GM19467 (cell line): Measurements from ENCODE around the gene KLK10.

Experiments
- ATAC-seq: cut with Tn5 transposase; IDR thresholded peaks from one replicate; pipeline ENCODE4 v1.9.1; 2021; ENCODE audit warnings: mild to moderate bottlenecking, moderate library complexity; ENCODE audit not compliant: unreplicated experiment

KLK10 gene, protein sequence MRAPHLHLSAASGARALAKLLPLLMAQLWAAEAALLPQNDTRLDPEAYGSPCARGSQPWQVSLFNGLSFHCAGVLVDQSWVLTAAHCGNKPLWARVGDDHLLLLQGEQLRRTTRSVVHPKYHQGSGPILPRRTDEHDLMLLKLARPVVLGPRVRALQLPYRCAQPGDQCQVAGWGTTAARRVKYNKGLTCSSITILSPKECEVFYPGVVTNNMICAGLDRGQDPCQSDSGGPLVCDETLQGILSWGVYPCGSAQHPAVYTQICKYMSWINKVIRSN

DNA sequence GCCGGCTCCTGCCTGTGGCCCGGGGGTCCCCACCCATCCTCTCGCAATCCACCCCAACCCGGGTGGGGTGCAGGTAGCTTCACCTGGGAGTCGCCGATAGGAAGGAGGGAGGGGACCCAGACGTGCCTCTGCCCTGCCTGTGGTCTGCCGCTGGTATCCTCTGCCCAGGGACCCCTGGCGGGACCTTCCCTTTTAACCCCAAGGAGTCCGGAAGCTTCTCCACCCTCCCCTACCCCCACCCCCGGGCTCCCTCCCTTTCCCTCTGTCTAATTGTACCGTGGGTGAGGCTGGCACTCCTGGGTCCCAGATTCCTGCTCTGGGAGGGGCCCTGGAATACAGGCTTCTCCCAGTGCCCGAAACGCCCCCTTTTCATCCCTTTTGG lies at the start of gene KLK10:
Gene KLK10, minus strand, starts transcription at position 166 of the 382 bp plus-strand sequence. CDS start 579 bp downstream, outside the sequence.
- ATAC-seq, result no peak

DNA sequence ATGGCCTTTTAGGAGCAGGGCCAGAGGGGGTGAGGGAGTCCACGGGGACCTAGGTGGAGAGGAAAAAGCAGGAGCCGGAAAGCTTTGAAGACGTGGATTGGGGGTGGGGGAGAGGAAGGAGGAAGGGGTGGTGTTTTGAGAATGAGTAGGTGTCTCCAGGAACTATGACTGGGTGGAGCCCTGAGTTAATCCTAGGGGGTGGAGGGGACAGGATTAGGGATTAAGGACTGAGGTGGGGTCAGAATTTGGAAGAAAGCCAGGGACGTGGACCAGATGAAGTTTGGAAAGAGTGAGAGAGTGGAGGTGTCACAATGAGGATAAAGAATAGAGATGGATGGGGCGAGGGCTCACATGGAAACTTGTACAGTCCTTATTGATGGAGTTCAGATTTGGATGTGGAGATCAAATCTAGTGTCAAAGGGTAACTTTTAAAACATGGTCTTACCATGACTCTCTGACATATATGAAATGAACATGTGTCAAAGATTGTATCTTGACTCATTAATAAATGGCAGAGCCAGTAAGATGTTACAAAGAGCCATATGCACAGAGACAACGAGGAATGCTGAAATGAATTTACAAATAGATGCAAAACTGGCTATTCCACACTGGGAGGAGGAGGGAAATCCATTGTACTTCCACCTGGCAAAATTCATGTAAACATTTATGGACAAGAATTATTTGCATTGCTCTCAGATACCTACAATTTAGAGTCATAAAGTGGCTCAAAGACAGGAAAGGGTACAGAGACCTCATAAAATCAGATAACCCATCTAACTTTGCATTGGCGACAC lies 47.1 kb upstream of the KLK10 start:
- no peak for ATAC-seq

DNA sequence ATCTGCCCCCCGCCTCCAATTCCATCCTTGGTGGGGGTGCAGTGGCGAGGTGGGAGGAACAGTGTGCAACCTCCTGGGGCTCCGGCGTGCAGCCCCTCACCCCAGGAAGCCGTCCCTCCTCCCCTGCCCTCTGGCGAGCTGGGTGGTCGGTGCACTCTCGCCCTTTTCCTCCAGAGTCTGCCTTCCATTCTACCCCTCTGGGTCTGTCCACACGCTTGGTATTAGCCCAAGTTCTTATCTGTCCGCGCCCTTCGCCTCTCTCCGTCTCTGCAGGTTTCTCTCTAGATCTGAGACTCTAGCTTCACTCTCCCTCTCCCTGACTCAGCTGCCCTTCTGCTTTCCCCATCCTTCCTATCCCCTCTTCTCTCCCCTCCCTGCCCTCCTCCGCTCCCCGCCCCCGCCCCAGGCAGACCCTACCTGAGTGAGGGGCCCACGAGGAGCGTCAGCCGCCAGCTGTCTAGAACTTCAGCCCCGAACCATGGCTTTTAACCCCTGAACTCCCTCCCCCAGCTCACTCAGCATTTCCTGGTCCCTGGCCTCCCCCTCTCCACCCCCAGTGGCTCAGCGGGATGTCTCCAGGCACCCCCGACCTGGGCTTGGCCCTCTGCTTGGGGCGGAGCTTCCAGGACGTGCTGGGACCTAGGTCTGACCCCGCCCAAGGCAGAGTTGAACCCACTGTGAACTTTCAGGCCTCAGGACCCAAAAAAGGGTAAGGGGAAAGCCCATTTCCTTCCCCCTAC lies 45.9 kb upstream of the KLK10 start:
- no peak for ATAC-seq

DNA sequence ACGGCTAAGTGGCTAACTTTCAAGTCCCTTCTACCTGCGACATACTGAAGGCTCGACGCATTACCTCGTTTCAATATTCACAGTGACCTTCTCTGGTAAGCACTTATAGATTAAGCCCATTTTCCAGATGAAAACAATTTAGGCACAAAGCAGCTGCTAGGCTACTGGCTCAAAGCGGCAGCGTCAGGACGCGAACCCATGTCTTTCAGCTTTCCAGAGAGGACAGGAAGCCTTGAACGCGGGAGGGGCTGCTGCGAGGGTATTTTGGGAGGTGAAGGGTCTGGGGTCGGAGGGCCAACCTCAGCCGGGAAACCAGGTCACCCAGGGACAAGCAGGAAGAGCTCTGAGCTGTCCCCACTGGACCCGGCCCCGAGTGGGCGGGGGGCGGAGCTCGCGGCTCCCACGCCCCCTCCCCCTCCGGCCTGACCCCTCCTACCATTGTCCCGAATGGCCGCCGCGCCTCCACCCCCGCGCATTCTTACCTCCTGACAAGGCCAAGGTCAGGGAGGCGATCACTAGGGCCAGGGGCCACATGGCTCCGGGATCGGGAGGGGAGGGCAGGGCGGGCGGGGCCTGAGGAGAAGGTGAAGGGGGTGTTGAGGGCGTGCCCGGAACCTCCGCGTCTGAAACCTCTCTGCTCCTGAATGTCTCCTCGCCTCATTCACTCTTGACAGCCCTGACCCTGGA lies 45.2 kb upstream of the KLK10 start, which contains the start of gene KLK13:
Gene KLK13, minus strand, starts transcription at position 559 of the 687 bp plus-strand sequence. Its CDS starts 25 bp downstream, at position 534.
- ATAC-seq, result no peak

DNA sequence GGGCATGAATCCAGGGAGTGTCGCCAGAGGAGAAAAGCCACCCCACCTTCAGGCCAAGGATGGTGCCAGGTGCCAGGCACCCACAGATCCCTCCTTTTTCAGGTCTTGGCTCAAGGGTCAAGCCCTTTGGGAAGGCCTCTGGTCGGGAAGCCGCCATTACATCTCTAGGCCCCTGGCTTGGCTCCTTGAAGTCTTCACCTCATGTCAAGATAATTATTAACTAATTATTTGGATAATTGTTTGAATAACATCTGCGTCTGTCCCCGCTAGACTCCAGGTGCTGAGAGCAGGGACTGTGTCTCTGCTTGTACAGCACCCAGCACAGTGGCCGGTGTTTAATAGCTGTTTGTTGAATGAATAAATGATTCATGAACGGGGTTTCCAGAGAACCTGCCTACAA lies 44.2 kb upstream of the KLK10 start:
- no peak for ATAC-seq

DNA sequence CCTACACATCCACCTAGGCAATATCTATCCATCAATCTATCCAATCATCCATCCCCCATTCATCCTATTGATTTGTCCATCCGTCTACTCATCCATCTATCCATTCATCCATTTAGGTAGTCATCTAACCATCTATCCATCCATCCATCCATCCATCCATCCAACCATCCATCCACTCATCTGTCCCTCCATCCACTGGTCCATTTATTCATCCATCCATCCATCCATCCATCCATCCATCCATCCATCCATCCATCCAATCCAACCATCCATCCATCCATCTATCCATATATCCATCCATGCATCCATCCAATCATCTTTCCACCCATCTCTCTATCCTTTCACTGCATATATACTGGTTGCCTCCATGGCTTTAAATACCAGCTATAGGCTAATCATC lies 41.5 kb upstream of the KLK10 start:
- no peak for ATAC-seq

DNA sequence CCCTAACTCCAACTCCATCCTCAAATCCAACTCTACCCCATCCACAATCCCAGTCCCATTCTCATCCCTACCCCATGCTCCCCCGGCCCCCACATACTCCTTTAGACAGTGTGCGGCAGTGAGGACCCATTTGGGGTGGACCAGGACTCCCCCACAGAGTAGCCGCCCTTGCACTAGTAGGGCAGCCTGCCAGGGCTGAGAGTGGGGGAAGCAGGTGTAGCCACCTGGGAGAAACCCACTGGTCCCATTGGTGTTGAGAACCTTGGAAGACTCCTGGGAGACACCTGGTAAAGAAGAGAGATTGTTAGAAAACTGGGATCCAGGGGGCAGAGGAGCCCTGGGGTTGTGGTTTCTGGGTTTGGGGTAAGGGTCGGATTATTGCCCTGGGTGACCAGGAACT lies 40.8 kb upstream of the KLK10 start:
- no peak for ATAC-seq

DNA sequence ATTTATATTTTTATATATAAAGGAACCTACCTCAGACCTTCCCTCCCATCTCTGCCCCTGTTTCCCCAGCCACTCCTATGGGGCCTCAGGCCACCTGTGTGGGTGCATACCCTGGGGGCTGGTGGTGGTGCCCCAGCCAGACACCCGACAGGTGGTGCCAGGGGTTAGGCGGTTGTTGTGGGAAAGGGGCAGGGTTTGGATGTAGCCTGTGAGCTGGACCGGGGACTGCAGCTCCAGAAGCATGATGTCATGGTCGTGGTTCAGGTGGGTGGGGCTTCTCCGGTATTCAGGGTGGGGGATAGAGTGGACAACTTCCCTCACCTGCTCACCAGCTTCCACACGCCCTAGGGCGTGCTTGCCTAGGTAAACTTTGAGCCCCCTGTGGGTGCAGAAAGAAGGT lies 40.2 kb upstream of the KLK10 start:
- no peak for ATAC-seq

DNA sequence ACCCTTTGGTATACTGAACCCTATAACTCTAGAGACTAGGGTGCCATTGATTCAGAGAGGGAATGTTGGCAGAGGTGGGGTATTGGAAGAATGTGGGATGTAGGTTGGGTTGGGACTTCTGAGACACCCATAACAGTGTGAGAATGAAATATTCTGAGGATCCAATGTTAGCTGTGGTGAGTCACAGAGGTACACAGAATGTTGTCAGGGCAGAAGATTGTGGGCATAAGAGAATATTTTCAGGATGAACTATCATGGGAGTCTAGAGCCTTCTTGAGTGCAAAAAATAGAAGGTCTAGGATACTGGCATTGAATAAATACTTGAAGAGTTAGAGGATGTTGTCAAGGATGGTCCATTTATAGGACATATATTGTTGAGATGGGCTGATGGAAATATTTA lies 36.4 kb upstream of the KLK10 start:
- ATAC-seq, result no peak

DNA sequence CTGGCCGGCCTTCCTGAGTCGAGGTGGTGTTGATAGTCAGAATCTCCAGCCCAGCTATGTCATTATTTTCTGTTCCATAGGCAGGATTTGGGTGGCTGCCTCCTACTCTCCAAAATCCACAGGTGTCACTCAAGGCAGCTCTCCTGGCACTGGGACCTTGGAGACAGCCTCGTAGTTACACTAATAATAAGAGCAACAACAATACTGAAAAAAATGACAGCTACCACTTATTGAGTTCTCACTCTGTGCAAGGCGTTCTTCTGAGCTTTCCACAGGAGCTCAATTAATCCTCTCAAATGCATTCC lies 27.5 kb upstream of the KLK10 start:
- ATAC-seq, result no peak

DNA sequence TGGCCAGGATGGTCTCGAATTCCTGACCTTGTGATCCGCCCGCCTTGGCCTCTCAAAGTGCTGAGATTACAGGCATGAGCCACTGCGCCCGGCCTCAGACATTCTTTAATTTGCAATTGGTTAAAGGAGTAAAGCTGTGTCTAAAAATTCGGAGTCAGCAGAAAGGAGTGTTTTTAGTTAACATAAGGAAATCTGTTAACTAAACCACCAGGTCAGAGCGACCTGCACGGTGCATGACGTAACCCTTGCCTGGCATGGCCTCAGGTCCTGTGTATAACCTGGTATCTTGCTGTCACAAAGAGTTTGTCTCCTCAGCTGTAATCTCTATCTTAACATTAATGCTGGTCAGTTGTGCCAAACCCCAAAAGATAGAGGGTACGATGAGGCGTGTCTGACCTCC lies 24.8 kb upstream of the KLK10 start:
- ATAC-seq, result no peak

DNA sequence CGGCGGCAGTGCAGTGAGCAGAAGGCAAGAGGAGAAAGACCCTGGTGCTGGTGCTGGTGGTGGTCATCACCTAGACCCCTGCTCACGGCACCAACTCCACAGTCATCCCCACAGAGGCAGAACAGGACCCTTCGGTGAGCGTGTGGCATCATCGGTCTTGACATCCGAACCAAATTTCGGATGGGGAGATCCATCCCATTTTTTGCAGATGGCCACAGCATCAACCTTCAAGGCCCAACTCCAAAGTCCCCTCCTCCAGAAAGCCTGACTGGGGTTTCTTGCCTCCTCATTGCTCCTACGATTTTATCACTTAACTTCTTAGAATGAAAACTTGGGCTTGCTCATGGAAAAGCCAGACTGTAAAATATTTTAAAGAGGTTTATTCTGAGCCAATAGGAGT lies 24.0 kb upstream of the KLK10 start:
- no peak for ATAC-seq

DNA sequence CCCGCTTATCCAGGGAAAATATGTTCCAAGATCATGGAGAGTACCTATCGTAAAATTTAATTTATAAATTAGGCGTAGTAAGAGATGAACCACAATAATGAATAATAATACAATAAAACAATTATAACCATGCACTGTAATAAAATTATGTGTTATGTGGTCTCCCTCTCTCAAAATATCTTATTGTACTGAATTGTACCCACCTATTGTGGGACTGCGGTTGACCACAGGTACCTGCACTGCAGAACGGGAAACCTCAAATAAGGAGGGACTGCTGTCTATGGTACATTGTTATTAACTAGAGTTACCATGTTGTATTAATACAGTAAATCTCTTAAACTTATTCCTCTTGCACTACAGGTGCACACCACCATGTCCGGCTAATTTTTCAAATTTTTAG lies 20.6 kb upstream of the KLK10 start:
- no peak for ATAC-seq

DNA sequence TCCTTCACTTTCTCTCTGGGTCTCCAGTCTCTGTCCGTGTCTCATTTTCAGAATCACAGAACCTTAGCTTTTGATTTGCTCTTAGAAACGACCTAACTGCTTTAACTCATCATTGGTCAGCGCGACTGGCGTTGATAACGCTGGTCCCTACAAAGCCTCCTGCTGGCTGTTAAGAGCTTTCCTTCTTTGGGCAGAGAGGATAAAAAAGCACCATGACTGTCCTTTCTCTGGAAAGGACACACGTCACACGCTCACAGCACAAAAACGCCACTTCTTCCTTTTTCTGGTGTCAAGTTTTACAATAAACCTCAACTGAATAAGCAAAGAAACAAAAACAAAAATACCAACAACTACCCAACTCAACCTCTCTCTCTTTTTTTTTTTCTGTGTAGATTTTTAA lies 17.0 kb upstream of the KLK10 start:
- ATAC-seq, result no peak

DNA sequence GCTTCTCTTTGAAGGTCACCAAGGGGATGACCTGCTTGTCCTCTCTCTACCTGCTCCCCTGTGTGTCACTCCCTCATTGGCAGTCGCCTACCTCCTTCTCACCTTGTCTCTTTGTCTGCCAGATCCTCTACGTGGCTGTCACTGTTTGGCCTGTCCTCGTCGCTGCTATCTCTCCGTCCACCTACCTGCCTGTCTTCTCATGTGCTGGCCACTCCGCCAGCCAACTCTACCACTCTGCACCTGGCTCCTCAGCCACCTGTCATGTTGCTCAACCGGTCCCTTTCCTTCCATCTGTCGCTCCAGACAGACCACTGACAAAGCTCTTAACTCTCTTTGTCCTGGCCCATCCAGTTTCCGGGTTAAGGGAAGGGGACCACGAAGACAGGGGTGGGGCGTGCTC lies 15.2 kb upstream of the KLK10 start, which contains the start of gene KLK12:
Gene KLK12, minus strand, starts transcription at position 299 of the 400 bp plus-strand sequence. CDS start 381 bp downstream, outside the sequence.
- no peak for ATAC-seq

DNA sequence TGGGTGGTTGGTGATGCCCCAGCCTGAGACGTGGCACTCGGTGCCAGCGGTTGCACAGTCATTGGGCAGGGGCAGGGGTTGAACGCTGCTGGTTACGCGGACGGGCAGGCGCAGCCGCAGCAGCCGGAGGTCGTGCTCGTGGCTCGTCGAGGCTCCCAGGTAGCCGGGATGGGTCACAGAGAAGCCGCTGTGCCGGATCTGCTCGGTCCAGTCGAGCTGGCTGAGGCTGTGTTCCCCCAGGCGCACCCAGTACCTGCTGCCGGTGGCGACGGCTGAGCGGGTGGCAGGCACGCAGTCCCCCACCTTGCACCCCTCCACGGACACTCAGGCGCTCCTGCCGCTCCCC lies 12.3 kb upstream of the KLK10 start:
- no peak for ATAC-seq

DNA sequence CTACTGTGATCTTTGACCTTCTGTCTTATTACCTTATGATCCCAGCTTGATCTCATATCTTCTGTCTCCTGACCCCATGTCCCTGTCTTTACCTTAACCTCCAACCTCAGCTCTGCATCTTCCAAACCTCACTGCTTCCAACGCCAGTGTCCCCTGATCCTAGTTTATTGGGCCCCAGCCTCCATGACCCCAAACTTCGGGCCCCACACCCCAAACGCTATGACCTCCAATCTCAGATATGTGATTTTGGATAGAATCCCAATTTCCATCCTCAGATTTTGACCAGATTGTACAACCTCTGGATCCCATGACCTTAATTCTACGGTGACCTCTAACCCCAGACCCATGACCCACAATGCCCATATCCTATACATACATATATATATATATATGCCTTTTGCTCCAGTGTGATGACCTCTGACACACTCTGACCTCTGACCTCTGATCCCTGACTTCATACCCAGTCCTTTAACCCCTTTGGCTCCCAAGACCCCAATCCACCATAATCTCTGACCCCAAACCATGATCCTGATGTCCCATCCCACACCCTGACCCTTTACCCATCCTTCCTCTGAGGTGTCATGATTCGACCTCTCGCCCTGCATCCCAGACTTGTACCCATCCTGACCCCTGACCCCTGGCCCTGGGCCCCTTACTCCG lies 11.8 kb upstream of the KLK10 start:
- no peak for ATAC-seq

DNA sequence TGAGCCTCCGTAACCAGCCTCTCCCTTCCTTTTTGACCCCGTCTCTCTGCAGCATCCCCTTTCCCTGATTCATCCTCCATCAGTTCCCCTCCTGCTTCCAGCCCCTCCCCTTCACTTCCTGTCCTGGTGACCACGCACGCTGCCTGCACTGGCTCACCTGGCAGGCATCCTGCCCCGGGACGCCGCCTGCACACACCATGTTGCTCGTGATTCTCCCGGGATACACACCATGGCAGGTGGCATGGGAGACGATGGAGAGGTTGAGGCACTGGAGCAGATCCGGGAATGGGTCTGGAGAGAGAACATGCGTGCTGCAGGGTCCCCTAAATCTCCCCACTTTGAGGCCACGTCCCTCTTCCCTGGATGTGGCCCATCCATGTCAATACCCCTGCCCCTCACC lies 11.1 kb upstream of the KLK10 start:
- ATAC-seq, result no peak

DNA sequence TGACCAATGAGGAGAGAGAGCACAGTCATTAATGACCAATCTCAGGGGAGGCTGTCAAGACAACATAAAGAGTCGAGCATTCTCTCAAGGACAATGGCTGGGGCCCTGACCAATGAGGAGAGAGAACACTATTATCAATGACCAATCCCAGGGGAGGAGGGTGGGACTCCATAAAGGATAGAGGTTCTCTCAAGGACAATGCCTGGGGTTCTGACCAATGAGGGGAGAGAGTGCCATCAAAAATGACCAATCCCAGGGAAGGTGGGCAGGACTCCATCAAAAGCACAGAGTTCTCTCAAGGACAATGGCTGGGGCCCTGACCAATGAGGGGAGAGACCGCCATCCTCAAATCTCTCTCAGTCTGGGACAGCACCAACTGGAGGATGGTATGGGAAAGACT lies 10.2 kb upstream of the KLK10 start:
- no peak for ATAC-seq

DNA sequence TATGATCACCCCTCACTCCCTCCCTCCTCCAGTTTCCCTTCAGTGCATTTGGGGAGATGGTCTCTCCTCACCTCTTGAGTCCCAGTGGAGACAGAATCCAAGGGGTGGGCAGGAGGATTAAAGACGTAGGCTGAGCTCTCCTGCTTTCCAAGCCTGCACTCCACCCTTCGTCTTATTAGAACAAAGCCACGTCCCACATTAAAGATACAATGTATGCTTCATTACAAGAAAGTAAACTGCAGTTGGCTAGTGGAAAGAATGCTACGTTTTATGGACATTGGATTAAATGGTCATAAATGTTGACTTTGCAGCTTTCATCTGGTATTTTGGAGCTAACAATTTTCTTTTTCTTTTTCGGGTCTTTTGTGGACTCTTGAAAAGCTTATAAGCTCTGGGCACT lies 8.4 kb upstream of the KLK10 start:
- ATAC-seq, result no peak
